CD14-positive monocyte (primary cell): ENCODE measurements around the gene SMG6. TPM values are rescaled to one million over a fixed set of nuclear protein-coding genes. Genes with fewer than 3 reads are reported as not detected.

Experiments used
- DNase-seq, 3 donors: peaks; one replicate each; pipeline ENCODE4 v3.0.0-alpha.2; 2011 to 2022
- H2AFZ ChIP-seq: 2 replicates; pipeline ENCODE4 v1.6.0; 2012; ENCODE audit warnings: mild to moderate bottlenecking, low read depth, low read length, inconsistent platforms; ENCODE audit not compliant: insufficient read depth, poor library complexity, severe bottlenecking
- H3K27ac ChIP-seq, 2 donors: 1 replicate in 1 of 2; 2 replicates in 1 of 2; pipeline ENCODE4 v1.5.1; 2012 to 2013; ENCODE audit warnings: low read length in 2 of 2, control low read depth in 1 of 2, inconsistent platforms in 1 of 2, low read depth in 1 of 2, mild to moderate bottlenecking in 1 of 2
- H3K27me3 ChIP-seq, 2 donors: one replicate each; pipeline versions ENCODE4 v1.6.0 to v1.6.1; 2011 to 2013; ENCODE audit warnings: low read length in 2 of 2; ENCODE audit not compliant: control insufficient read depth in 2 of 2, insufficient read depth in 2 of 2
- H3K36me3 ChIP-seq, 2 donors: replicated peaks in 1 of 2; 1 replicate in 1 of 2; 2 replicates in 1 of 2; pipeline versions ENCODE4 v1.5.1 to v1.6.1; 2012 to 2013; ENCODE audit warnings: low read length in 2 of 2, control low read depth in 1 of 2, inconsistent platforms in 1 of 2, mild to moderate bottlenecking in 1 of 2; ENCODE audit not compliant: insufficient read depth in 2 of 2, control insufficient read depth in 1 of 2
- H3K4me1 ChIP-seq, 2 donors: 1 replicate in 1 of 2; 2 replicates in 1 of 2; pipeline versions ENCODE4 v1.5.1 to v1.6.1; 2012 to 2013; ENCODE audit warnings: low read length in 2 of 2, control low read depth in 1 of 2, inconsistent platforms in 1 of 2, mild to moderate bottlenecking in 1 of 2, moderate library complexity in 1 of 2; ENCODE audit not compliant: insufficient read depth in 2 of 2, control insufficient read depth in 1 of 2
- H3K4me2 ChIP-seq: replicated peaks from 2 replicates; pipeline ENCODE3; 2012; ENCODE audit warnings: low read length, moderate library complexity, mild to moderate bottlenecking; ENCODE audit not compliant: poor library complexity, severe bottlenecking; ENCODE audit errors: extremely low read depth
- H3K4me3 ChIP-seq, 3 experiments: fragments of 200-600 bp in 1 of 3; sonication (generic) in 1 of 3; replicated peaks in 1 of 3; 1 replicate in 2 of 3; 2 replicates in 1 of 3; pipeline ENCODE4 v1.5.1; 2011 to 2013; ENCODE audit warnings: low read length in 3 of 3, mild to moderate bottlenecking in 3 of 3, control low read depth in 2 of 3, low read depth in 2 of 3, inconsistent platforms in 1 of 3, moderate library complexity in 1 of 3
- H3K79me2 ChIP-seq: 2 replicates; pipeline ENCODE4 v1.6.0; 2012; ENCODE audit warnings: mild to moderate bottlenecking, control low read depth, inconsistent platforms, low read length, moderate library complexity; ENCODE audit not compliant: insufficient read depth
- H3K9ac ChIP-seq: 2 replicates; pipeline ENCODE4 v1.6.0; 2017; ENCODE audit warnings: low read length, mild to moderate bottlenecking; ENCODE audit not compliant: insufficient read depth, poor library complexity, severe bottlenecking
- H3K9me3 ChIP-seq, 2 donors: replicated peaks in 1 of 2; 1 replicate in 1 of 2; 2 replicates in 1 of 2; pipeline versions ENCODE4 v1.5.1 to v1.6.1; 2012 to 2013; ENCODE audit warnings: low read length in 2 of 2, control low read depth in 1 of 2; ENCODE audit not compliant: control insufficient read depth in 1 of 2, insufficient read depth in 1 of 2
- H4K20me1 ChIP-seq: 2 replicates; pipeline ENCODE4 v1.6.0; 2012; ENCODE audit warnings: mild to moderate bottlenecking, low read length, control low read depth, moderate library complexity; ENCODE audit not compliant: insufficient read depth
- H3K27ac Mint-ChIP-seq, 7 donors: one replicate each; pipeline ENCODE4 v1.8.0; 2020; ENCODE audit warnings: mild to moderate bottlenecking in 7 of 7, mixed read lengths in 7 of 7, moderate library complexity in 6 of 7, inconsistent platforms in 2 of 7
- H3K27me3 Mint-ChIP-seq, 3 donors: one replicate each; pipeline ENCODE4 v1.8.0; 2021 to 2022; ENCODE audit warnings: low read depth in 3 of 3, mild to moderate bottlenecking in 3 of 3, mixed read lengths in 3 of 3, moderate library complexity in 3 of 3, inconsistent platforms in 1 of 3
- H3K36me3 Mint-ChIP-seq, 2 donors: one replicate each; pipeline ENCODE4 v1.8.0; 2020; ENCODE audit warnings: mixed read lengths in 2 of 2, inconsistent platforms in 1 of 2, mild to moderate bottlenecking in 1 of 2
- H3K4me1 Mint-ChIP-seq: one replicate; pipeline ENCODE4 v1.8.0; 2020; ENCODE audit warnings: mild to moderate bottlenecking, mixed read lengths
- H3K4me3 Mint-ChIP-seq, 2 donors: one replicate each; pipeline ENCODE4 v1.8.0; 2020; ENCODE audit warnings: mild to moderate bottlenecking in 2 of 2, mixed read lengths in 2 of 2, moderate library complexity in 1 of 2
- H3K9me3 Mint-ChIP-seq, 7 donors: one replicate each; pipeline ENCODE4 v1.8.0; 2020 to 2022; ENCODE audit warnings: mixed read lengths in 7 of 7, mild to moderate bottlenecking in 6 of 7, moderate library complexity in 6 of 7, inconsistent platforms in 2 of 7
- WGBS: methylation state at CpG from one replicate; pipeline ENCODE4 v1.1.5; 2013; ENCODE audit warnings: missing lambda C conversion rate; ENCODE audit not compliant: insufficient coverage; 5-methylcytosine and 5-hydroxymethylcytosine counted together
- intact Hi-C, 2 donors: fragments of 100-400 bp; cut with micrococcal nuclease; formaldehyde crosslinking; loops; one replicate each; pipeline versions ENCODE4 v1.15.0 to v1.15.1; 2023
- polyA plus RNA-seq, 3 donors: library from polyadenylated mRNA; depleted of rRNA in 1 of 3; unstranded in 2 of 3; stranded (reverse) in 1 of 3; fragments of 300-500 nt in 2 of 3; fragments of >200 nt in 1 of 3; fragmentation: Illumina TruSeq in 2 of 3; gene quantifications; 1 replicate in 2 of 3; 2 replicates in 1 of 3; pipeline ENCODE4 v1.2.3, GENCODE V29; 2012 to 2021
- TF ChIP-seq, protein P1 (sequence below): fragments of 200-600 bp; IDR thresholded peaks from one replicate; pipeline ENCODE4 v1.8.0; 2022; ENCODE audit warnings: antibody characterized with exemption, mild to moderate bottlenecking

SMG6 gene
- polyA plus RNA-seq, 3 donors: 0.67 to 7.1 (median 1.1) TPM

DNA sequence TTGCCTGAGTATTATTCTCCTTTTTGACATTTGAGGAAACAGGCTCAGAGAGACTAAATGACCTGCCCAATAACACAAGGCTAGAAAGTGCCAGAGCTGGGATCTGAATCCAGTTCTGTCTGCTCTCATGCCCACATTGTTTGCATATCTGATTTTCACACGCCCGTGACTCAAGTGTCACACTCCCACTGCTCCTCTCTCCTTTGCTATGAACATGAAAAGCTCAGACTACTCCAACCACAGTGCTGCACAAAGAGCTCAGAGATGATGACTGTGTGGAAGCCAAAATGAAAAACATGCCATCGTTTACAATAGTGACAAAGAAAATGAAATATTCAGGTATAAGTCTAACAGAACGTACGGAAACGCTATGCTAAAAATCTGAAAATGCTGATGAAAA is 107.9 kb downstream of the SMG6 start:
- Histone ChIP-seq H3K4me2 (no peak overlapping the region), H3K4me3 (no peak overlapping the region), H3K9me3 (no peaks in the 10 kb centered on the region), H3K4me1 (peaks cover 0 to 7% of the 10 kb centered on the region in 2 donors), H3K27me3 (no peaks in the 10 kb centered on the region), H3K36me3 (peaks cover 7 to 33% of the 10 kb centered on the region in 2 donors), H2AFZ (no peak overlapping the region), H3K27ac (no peak overlapping the region), H3K9ac (no peak overlapping the region), H3K79me2 (no peaks in the 10 kb centered on the region), H4K20me1 (no peaks in the 10 kb centered on the region)
- peaks cover 0 to 4% (median 3%) of the 10 kb centered on the region in 3 donors for H3K27me3 Mint-ChIP-seq
- no peaks in the 10 kb centered on the region for H3K9me3 Mint-ChIP-seq
- no peak overlapping the region for H3K4me3 Mint-ChIP-seq
- H3K36me3 Mint-ChIP-seq: peaks cover 19 to 28% of the 10 kb centered on the region in 2 donors
- WGBS: 98% methylated on average over 4 of the region's 6 CpGs
- intact Hi-C loops: no loop called here
- H3K27ac Mint-ChIP-seq: no peak overlapping the region
- peaks cover 24% of the 10 kb centered on the region for H3K4me1 Mint-ChIP-seq
- no peak for DNase-seq
- TF ChIP-seq, protein P1, sequence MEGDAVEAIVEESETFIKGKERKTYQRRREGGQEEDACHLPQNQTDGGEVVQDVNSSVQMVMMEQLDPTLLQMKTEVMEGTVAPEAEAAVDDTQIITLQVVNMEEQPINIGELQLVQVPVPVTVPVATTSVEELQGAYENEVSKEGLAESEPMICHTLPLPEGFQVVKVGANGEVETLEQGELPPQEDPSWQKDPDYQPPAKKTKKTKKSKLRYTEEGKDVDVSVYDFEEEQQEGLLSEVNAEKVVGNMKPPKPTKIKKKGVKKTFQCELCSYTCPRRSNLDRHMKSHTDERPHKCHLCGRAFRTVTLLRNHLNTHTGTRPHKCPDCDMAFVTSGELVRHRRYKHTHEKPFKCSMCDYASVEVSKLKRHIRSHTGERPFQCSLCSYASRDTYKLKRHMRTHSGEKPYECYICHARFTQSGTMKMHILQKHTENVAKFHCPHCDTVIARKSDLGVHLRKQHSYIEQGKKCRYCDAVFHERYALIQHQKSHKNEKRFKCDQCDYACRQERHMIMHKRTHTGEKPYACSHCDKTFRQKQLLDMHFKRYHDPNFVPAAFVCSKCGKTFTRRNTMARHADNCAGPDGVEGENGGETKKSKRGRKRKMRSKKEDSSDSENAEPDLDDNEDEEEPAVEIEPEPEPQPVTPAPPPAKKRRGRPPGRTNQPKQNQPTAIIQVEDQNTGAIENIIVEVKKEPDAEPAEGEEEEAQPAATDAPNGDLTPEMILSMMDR: no peak

DNA sequence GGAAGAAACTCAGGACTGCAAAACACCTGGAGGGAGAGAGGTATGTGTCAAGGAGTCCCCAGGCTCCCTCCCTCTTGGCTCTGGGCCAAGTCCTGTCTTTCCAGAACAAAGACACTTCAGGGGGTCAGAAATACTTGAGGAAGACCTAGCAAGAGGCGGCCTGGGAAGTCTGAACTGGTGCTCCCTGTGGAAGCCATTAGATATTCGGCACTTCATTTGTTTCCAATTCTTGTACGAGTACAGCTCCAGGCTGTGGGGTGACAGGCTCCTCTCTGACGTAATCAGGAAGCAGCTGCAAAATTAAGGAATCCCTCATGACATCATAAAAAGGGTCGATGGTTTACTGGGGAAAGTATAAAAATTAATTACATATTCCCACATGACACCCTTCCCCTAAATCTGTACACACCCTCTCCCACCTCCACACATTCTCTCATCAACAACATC is 108.7 kb downstream of the SMG6 start:
- H3K9me3 Mint-ChIP-seq: no peaks in the 10 kb centered on the region
- H3K27ac Mint-ChIP-seq: no peak overlapping the region
- H3K79me2 ChIP-seq: no peaks in the 10 kb centered on the region
- WGBS: 52% methylated on average over 3 of the region's 5 CpGs
- TF ChIP-seq, protein P1: no peak
- H3K36me3 Mint-ChIP-seq: peaks cover 19 to 29% of the 10 kb centered on the region in 2 donors
- H3K4me1 Mint-ChIP-seq: peaks cover 26% of the 10 kb centered on the region
- H3K9me3 ChIP-seq: no peaks in the 10 kb centered on the region
- H4K20me1 ChIP-seq: no peaks in the 10 kb centered on the region
- peaks cover 7 to 36% of the 10 kb centered on the region in 2 donors for H3K36me3 ChIP-seq
- no peak overlapping the region for H2AFZ ChIP-seq
- H3K4me3 ChIP-seq: no peak overlapping the region
- peaks cover 0 to 7% of the 10 kb centered on the region in 2 donors for H3K4me1 ChIP-seq
- H3K27me3 Mint-ChIP-seq: peaks cover 0 to 4% (median 3%) of the 10 kb centered on the region in 3 donors
- intact Hi-C loops: no loop called here
- no peaks in the 10 kb centered on the region for H3K27me3 ChIP-seq
- no peak overlapping the region for H3K4me2 ChIP-seq
- no peak overlapping the region for H3K4me3 Mint-ChIP-seq
- no peak overlapping the region for H3K9ac ChIP-seq
- no peak overlapping the region for H3K27ac ChIP-seq
- no peak for DNase-seq
